Neural cell (in vitro differentiated cells): Measurements from ENCODE around the gene XPNPEP3. TPM values are rescaled to one million over a fixed set of nuclear protein-coding genes. Genes with fewer than 3 reads are reported as not detected.
"Not testable (repeated sequence)": the region's sequence is repeated elsewhere in the genome, so short reads cannot be mapped to it uniquely, and the experiment has no call there.

Source experiments
- H2AFZ ChIP-seq: fragments of 200-600, 300-800 bp; sonication (generic), shearing (Covaris generic); 2 replicates; pipeline ENCODE4 v1.6.0; 2014; ENCODE audit warnings: low read depth, mild to moderate bottlenecking, antibody characterized with exemption, low read length, moderate library complexity
- H3F3A ChIP-seq: fragments of 200-600 bp; shearing (Covaris generic); 2 replicates; pipeline ENCODE4 v1.6.1; 2016; ENCODE audit warnings: mild to moderate bottlenecking, moderate library complexity, mixed read lengths, antibody characterized with exemption, low read length; ENCODE audit not compliant: insufficient read depth, poor library complexity, severe bottlenecking
- H3K27ac ChIP-seq: fragments of 200-600, 300-800 bp; sonication (generic), shearing (Covaris generic); 2 replicates; pipeline ENCODE4 v1.5.1; 2014; ENCODE audit warnings: mild to moderate bottlenecking, low read length, moderate library complexity
- H3K27me3 ChIP-seq: fragments of 300-800, 200-600 bp; sonication (generic), shearing (Covaris generic); 2 replicates; pipeline ENCODE4 v1.6.0; 2014; ENCODE audit warnings: mild to moderate bottlenecking, low read depth, low read length, moderate library complexity; ENCODE audit not compliant: insufficient read depth
- H3K36me3 ChIP-seq: fragments of 300-800, 200-600 bp; sonication (generic), shearing (Covaris generic); 2 replicates; pipeline ENCODE4 v1.5.1; 2014; ENCODE audit warnings: mild to moderate bottlenecking, antibody characterized with exemption, low read length, moderate library complexity; ENCODE audit not compliant: insufficient read depth
- H3K4me2 ChIP-seq: fragments of 300-800, 200-600 bp; sonication (generic), shearing (Covaris generic); 2 replicates; pipeline ENCODE4 v1.6.0; 2014; ENCODE audit warnings: mild to moderate bottlenecking, low read length
- H3K4me3 ChIP-seq: fragments of 300-800, 200-600 bp; sonication (generic), shearing (Covaris generic); 2 replicates; pipeline ENCODE4 v1.5.1; 2014; ENCODE audit warnings: mild to moderate bottlenecking, low read length, moderate library complexity
- H3K79me2 ChIP-seq: fragments of 200-600 bp; shearing (Covaris generic); replicated peaks from 2 replicates; pipeline ENCODE4 v1.6.0; 2014; ENCODE audit warnings: mild to moderate bottlenecking, low read length, moderate library complexity; ENCODE audit not compliant: insufficient read depth
- H3K9ac ChIP-seq: fragments of 300-800, 200-600 bp; sonication (generic), shearing (Covaris generic); 2 replicates; pipeline ENCODE4 v1.6.1; 2016; ENCODE audit warnings: mild to moderate bottlenecking, low read length, mixed read lengths
- H3K9me2 ChIP-seq: fragments of 200-600 bp; shearing (Covaris generic); 2 replicates; pipeline ENCODE4 v1.6.1; 2016; ENCODE audit warnings: mild to moderate bottlenecking, low read length, mixed read lengths; ENCODE audit not compliant: insufficient read depth
- H3K9me3 ChIP-seq: fragments of 200-600, 300-800 bp; sonication (generic), shearing (Covaris generic); 2 replicates; pipeline ENCODE4 v1.6.1; 2016; ENCODE audit warnings: mild to moderate bottlenecking, mixed run types, low read length, moderate library complexity, mixed read lengths
- H4K20me1 ChIP-seq: fragments of 200-600 bp; shearing (Covaris generic); 2 replicates; pipeline ENCODE4 v1.6.1; 2016; ENCODE audit warnings: mild to moderate bottlenecking, mixed run types; ENCODE audit not compliant: insufficient read depth
- CTCF ChIP-seq: fragments of 450-650 bp; IDR thresholded peaks from 2 replicates; pipeline ENCODE4 v1.5.1; 2014; ENCODE audit warnings: antibody characterized with exemption, mild to moderate bottlenecking, moderate library complexity; ENCODE audit not compliant: poor library complexity, severe bottlenecking
- EP300 ChIP-seq: fragments of 450-650 bp; conservative IDR thresholded peaks from 2 replicates; pipeline ENCODE4 v1.6.1; 2014; ENCODE audit warnings: antibody characterized with exemption, mild to moderate bottlenecking, moderate library complexity; ENCODE audit not compliant: poor library complexity, severe bottlenecking
- EZH2 ChIP-seq: fragments of 200-600, 300-800 bp; shearing (Covaris generic), sonication (generic); IDR thresholded peaks from 2 replicates; pipeline ENCODE4 v1.6.1; 2014; ENCODE audit warnings: antibody characterized with exemption, low read length, borderline replicate concordance, mild to moderate bottlenecking; ENCODE audit not compliant: insufficient read depth, poor library complexity, severe bottlenecking
- MXI1 ChIP-seq: fragments of 450-650 bp; conservative IDR thresholded peaks from 2 replicates; pipeline ENCODE4 v1.6.1; 2014; ENCODE audit warnings: antibody characterized with exemption, mild to moderate bottlenecking; ENCODE audit not compliant: poor library complexity, severe bottlenecking
- POLR2AphosphoS5 ChIP-seq: IDR thresholded peaks from 2 replicates; pipeline ENCODE4 v1.6.1; 2012
- RAD21 ChIP-seq: fragments of 450-650 bp; conservative IDR thresholded peaks from 2 replicates; pipeline ENCODE4 v1.6.1; 2014; ENCODE audit warnings: antibody characterized with exemption, mild to moderate bottlenecking, moderate library complexity
- REST ChIP-seq: IDR thresholded peaks from 2 replicates; pipeline ENCODE4 v1.6.1; 2012; ENCODE audit warnings: borderline replicate concordance
- SMC3 ChIP-seq: fragments of 450-650 bp; conservative IDR thresholded peaks from 2 replicates; pipeline ENCODE4 v1.6.1; 2014; ENCODE audit warnings: antibody characterized with exemption, mild to moderate bottlenecking, moderate library complexity; ENCODE audit not compliant: poor library complexity
- TAF1 ChIP-seq: IDR thresholded peaks from 2 replicates; pipeline ENCODE4 v1.6.1; 2012; ENCODE audit warnings: low read depth
- polyA plus RNA-seq: library from polyadenylated mRNA; depleted of rRNA; stranded (reverse); fragments of >200 nt; gene quantifications from 2 replicates; pipeline ENCODE4 v1.2.3, GENCODE V29; 2014

XPNPEP3 gene
- polyA plus RNA-seq, 1 donor from 2014 or later = 5.2 TPM

- H3F3A ChIP-seq = no peaks in the 10 kb centered on the region
- peak overlapping the region; percentile 44 for H3K9ac ChIP-seq
- no peaks in the 10 kb centered on the region for H3K36me3 ChIP-seq
- H3K9me2 ChIP-seq = no peaks in the 10 kb centered on the region
- H3K9me3 ChIP-seq = no peaks in the 10 kb centered on the region
- TF ChIP-seq POLR2AphosphoS5 (no peak), REST (no peak), RAD21 (no peak), CTCF (no peak), MXI1 (no peak), SMC3 (no peak), TAF1 (no peak), EZH2 (no peak), EP300 (no peak)
- H4K20me1 ChIP-seq = no peaks in the 10 kb centered on the region
- H3K79me2 ChIP-seq = peaks cover 15% of the 10 kb centered on the region
- H2AFZ ChIP-seq = peak overlapping the region; percentile 60
- H3K27ac ChIP-seq = peak overlapping the region; percentile 16
- peak overlapping the region; percentile 91 for H3K4me2 ChIP-seq
- no peaks in the 10 kb centered on the region for H3K27me3 ChIP-seq
- H3K4me3 ChIP-seq = peak overlapping the region; percentile 98
These were observed 37.3 kb upstream of the XPNPEP3 start for GRCh38 chr22:40819599-40820140.

- no peaks in the 10 kb centered on the region for H3K9me2 ChIP-seq
- H3K9me3 ChIP-seq = no peaks in the 10 kb centered on the region
- H2AFZ ChIP-seq = no peak overlapping the region
- H4K20me1 ChIP-seq = no peaks in the 10 kb centered on the region
- H3K27ac ChIP-seq = no peak overlapping the region
- no peaks in the 10 kb centered on the region for H3K27me3 ChIP-seq
- H3K4me3 ChIP-seq = no peak overlapping the region
- H3F3A ChIP-seq = no peaks in the 10 kb centered on the region
- no peak overlapping the region for H3K4me2 ChIP-seq
- no peak overlapping the region for H3K9ac ChIP-seq
- no peaks in the 10 kb centered on the region for H3K36me3 ChIP-seq
- peaks cover 2% of the 10 kb centered on the region for H3K79me2 ChIP-seq
- no peak for TF ChIP-seq EP300
These were observed 33.5 kb upstream of the XPNPEP3 start for GRCh38 chr22:40823426-40823825.

- not testable (repeated sequence) for H3K9me3 ChIP-seq, H2AFZ ChIP-seq, H3K36me3 ChIP-seq, H3K4me3 ChIP-seq, H3K27ac ChIP-seq, H3K9me2 ChIP-seq, H3F3A ChIP-seq, H3K9ac ChIP-seq, H3K4me2 ChIP-seq, H3K79me2 ChIP-seq, H4K20me1 ChIP-seq, H3K27me3 ChIP-seq
These were observed 30.7 kb upstream of the XPNPEP3 start for GRCh38 chr22:40826292-40826691.
